ENCODE measurements around the gene ASTN1.

ASTN1 gene

DNA sequence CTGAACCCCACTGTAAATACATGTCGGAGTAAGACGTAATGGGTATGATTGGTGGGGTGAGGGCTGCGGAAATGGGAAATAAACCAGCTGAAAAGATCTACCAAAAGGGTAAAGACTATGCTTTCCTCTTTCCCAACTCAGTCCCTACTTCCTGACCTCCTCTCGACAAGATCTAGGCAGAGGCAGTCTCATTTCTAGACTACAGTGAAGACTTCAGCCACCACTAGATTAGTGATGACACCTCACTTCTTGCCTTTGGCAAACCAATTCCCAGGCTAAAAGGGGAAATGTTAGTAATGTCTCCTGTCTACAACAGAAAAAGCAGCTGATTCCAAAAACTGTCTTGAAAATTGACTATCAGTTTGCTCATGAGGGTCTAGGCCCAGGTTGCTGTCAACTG lies 219.9 kb downstream of the ASTN1 start:
- no peak overlapping the region for H3K4me3 Mint-ChIP-seq
- intact Hi-C loops (cut with micrococcal nuclease): no loop called here
- H3K9me3 Mint-ChIP-seq: peaks cover 12% of the 10 kb centered on the region
- H3K27me3 Mint-ChIP-seq: no peaks in the 10 kb centered on the region
- no peaks in the 10 kb centered on the region for H3K4me1 Mint-ChIP-seq (ENCODE audit: low read depth)
- no peaks in the 10 kb centered on the region for H3K36me3 Mint-ChIP-seq (ENCODE audit: low read depth)
- H3K27ac Mint-ChIP-seq: no peak overlapping the region

DNA sequence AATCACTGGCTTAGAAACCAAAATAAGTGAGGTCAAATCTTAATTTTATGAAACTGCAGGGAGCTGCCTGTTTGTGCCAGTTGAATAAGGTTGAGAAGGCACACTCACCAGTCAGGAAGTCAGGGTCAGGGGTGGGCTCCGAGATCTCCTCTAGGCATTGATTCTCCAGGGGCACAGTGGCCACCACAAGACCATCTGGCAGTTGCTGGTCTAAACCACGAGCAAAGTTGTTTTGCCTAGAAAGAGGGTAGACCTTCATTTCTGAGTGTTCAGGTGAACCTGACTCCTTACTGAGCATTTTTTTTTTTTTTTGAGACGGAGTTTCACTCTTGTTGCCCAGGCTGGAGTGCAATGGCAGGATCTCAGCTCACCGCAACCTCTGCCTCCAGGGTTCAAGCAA lies 220.7 kb downstream of the ASTN1 start:
- Mint-ChIP-seq H3K27ac (no peak overlapping the region), H3K36me3 (ENCODE audit: low read depth) (no peaks in the 10 kb centered on the region), H3K4me1 (ENCODE audit: low read depth) (no peaks in the 10 kb centered on the region), H3K9me3 (peaks cover 17% of the 10 kb centered on the region), H3K4me3 (no peak overlapping the region), H3K27me3 (no peaks in the 10 kb centered on the region)
- intact Hi-C loops (cut with micrococcal nuclease): no loop called here

GRCh38 chr1:176942346-176942745 lies 222.2 kb downstream of the ASTN1 start:
- Mint-ChIP-seq H3K4me3 (no peak overlapping the region), H3K27ac (no peak overlapping the region), H3K36me3 (ENCODE audit: low read depth) (no peaks in the 10 kb centered on the region), H3K9me3 (peaks cover 17% of the 10 kb centered on the region), H3K4me1 (ENCODE audit: low read depth) (no peaks in the 10 kb centered on the region), H3K27me3 (no peaks in the 10 kb centered on the region)
- intact Hi-C loops (cut with micrococcal nuclease): no loop called here

- H3K4me1 Mint-ChIP-seq (ENCODE audit: low read depth): no peaks in the 10 kb centered on the region
- H3K36me3 Mint-ChIP-seq (ENCODE audit: low read depth): no peaks in the 10 kb centered on the region
- no peak overlapping the region for H3K27ac Mint-ChIP-seq
- peaks cover 17% of the 10 kb centered on the region for H3K9me3 Mint-ChIP-seq
- no peak overlapping the region for H3K4me3 Mint-ChIP-seq
- no peaks in the 10 kb centered on the region for H3K27me3 Mint-ChIP-seq
- intact Hi-C loops (cut with micrococcal nuclease): no loop called here
Measured at GRCh38 chr1:176939993-176940392, 224.5 kb downstream of the ASTN1 start.

DNA sequence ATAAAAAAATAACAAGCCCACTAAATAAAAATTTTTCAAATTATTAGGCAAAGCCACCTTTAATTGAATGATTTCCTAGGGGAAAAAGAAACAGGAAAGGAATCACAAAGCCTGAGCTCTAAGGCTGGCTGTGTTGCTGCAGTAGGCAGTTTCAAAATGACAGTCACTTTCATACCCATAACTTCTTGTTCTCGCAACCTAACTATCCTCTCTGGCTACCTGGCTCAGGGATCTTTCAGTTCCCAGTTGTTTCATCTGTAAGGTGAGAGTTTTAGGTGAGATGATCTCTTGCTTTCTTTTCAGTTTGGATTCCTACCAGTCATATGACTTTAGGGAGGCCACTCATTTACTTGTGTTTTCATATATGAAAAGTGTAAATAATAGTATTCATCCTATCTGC lies 226.1 kb downstream of the ASTN1 start:
- Mint-ChIP-seq H3K9me3 (peaks cover 17% of the 10 kb centered on the region), H3K36me3 (ENCODE audit: low read depth) (no peaks in the 10 kb centered on the region), H3K4me3 (no peak overlapping the region), H3K27me3 (no peaks in the 10 kb centered on the region), H3K27ac (no peak overlapping the region), H3K4me1 (ENCODE audit: low read depth) (no peaks in the 10 kb centered on the region)
- intact Hi-C loops (cut with micrococcal nuclease): no loop called here

DNA sequence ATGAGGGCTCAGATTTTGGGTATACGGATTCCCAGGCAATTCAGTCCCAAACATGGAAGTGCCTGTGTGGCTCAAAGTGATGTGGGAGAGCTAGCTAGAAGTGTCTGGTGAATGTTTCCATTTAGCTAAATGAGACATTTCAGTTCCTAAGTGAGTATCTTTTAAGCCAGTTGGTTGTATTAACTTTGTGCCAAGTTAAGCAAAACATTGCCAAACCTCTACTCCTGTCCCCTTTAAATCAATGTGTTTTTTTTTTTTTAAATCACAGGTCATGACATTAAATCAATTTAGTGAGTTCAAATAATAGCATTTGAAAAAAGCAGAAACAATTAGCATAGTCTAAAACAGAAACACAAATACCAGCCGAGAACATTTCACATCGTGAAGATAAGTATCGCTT lies 230.1 kb downstream of the ASTN1 start:
- Mint-ChIP-seq H3K36me3 (ENCODE audit: low read depth) (no peaks in the 10 kb centered on the region), H3K4me1 (ENCODE audit: low read depth) (no peaks in the 10 kb centered on the region), H3K27ac (no peak overlapping the region), H3K27me3 (no peaks in the 10 kb centered on the region), H3K9me3 (peaks cover 2% of the 10 kb centered on the region), H3K4me3 (no peak overlapping the region)
- intact Hi-C loops (cut with micrococcal nuclease): no loop called here

DNA sequence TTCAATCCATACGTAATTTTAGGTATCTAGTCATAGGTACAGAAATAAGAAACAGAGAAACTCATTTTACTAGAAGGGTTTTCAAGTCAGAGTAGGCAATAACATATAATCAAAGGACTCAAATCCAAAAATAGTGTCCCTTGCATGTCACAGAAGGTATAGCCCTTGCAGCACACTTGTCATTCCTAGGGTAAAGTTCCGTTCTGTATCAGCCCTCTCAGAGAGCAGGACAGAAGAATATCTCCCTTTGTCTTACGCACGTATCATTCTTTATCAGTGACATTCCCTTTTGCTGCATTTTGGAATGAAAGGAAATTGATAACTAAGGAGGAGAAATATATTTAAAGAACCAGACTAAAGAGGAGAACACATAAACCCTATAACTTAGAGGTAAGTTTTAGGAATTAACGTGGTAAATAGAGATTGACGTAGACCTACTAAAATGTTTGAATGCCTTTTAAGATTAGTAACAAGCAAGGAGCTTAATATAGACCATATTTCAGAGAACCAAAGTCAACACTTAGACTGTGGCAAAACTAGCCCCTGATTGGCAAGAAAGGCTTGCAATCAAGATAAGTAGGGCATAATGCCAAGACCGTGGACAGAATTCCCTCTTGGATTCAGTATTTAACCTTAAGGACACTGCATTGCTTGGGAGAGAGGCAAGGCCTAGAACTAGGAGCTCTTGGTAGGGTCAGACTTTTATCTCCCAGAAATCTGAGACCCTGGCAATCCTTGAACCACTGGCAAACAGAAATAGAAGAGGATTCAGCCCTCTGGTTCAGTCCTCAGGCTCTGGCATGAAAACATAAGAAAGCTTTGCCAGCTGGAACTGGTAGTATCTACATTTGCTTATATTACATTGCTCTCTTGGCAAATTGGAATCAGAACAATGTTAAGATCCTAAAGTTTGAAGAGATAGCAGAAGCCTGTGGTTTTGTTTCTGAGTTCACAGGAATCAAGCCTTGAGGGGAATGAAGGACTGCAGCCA lies 232.1 kb downstream of the ASTN1 start:
- H3K27ac Mint-ChIP-seq: no peak overlapping the region
- no peaks in the 10 kb centered on the region for H3K4me1 Mint-ChIP-seq (ENCODE audit: low read depth)
- no peaks in the 10 kb centered on the region for H3K9me3 Mint-ChIP-seq
- H3K36me3 Mint-ChIP-seq (ENCODE audit: low read depth): no peaks in the 10 kb centered on the region
- intact Hi-C loops (cut with micrococcal nuclease): no loop called here
- no peaks in the 10 kb centered on the region for H3K27me3 Mint-ChIP-seq
- H3K4me3 Mint-ChIP-seq: no peak overlapping the region

DNA sequence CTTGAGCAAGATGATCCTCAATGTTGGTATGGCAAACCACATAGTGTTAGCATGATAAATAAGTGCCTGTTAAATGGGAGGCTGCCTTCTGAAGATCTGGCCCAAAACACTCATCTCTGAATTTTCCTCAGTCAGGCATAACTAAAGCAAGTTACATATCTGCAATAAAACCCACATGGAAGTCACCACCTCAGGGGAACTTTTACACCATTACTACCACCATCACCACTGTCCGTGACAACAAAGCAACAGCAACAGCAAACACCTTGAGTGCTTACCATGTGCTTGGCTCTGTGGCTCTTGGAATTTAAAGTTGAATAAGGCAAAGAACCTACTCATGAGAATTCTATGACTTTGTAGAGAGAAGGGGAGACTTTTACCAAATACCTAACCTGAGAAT lies 233.0 kb downstream of the ASTN1 start:
- no peaks in the 10 kb centered on the region for H3K27me3 Mint-ChIP-seq
- H3K27ac Mint-ChIP-seq: no peak overlapping the region
- intact Hi-C loops (cut with micrococcal nuclease): no loop called here
- no peaks in the 10 kb centered on the region for H3K9me3 Mint-ChIP-seq
- no peak overlapping the region for H3K4me3 Mint-ChIP-seq
- no peaks in the 10 kb centered on the region for H3K36me3 Mint-ChIP-seq (ENCODE audit: low read depth)
- no peaks in the 10 kb centered on the region for H3K4me1 Mint-ChIP-seq (ENCODE audit: low read depth)

DNA sequence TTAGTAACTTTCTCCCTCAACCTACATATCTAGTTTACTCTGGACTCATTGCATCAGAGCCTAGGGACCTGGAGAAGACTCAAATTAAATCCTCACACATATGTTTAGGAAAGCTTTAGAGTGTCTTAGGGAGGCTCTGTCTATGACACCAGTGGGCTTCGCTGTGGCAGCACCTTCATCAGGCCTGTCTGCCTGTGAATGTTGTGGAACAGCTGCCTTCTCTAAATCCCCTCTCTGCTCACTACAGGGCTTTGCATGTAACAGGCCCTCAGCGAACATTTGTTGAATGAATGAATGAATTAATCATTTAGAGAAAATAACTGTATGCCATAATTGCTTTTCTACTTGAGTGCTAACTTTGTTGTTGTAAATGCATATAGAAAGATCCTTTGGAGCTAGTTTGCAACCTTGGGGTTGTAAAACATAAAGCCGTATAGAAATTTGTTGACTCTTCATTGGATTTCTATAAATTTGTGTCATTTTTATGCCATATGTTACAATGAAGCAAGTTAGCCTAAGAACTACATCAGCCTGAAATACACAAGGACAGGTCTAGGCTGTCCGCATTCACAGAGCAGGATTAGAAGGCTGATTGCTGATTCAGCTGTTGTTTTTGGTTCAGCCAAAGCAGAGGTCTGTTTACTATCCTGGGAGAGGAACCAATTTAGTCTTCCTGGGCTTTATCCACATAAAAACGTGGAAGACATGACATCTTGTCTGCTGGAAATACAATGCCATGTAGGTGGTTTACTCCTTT lies 238.0 kb downstream of the ASTN1 start:
- H3K4me3 Mint-ChIP-seq: no peak overlapping the region
- H3K4me1 Mint-ChIP-seq (ENCODE audit: low read depth): no peaks in the 10 kb centered on the region
- intact Hi-C loops (cut with micrococcal nuclease): no loop called here
- H3K9me3 Mint-ChIP-seq: no peaks in the 10 kb centered on the region
- no peak overlapping the region for H3K27ac Mint-ChIP-seq
- H3K27me3 Mint-ChIP-seq: no peaks in the 10 kb centered on the region
- no peaks in the 10 kb centered on the region for H3K36me3 Mint-ChIP-seq (ENCODE audit: low read depth)

- H3K36me3 Mint-ChIP-seq (ENCODE audit: low read depth): no peaks in the 10 kb centered on the region
- H3K27me3 Mint-ChIP-seq: no peaks in the 10 kb centered on the region
- intact Hi-C loops (cut with micrococcal nuclease): no loop called here
- H3K4me1 Mint-ChIP-seq (ENCODE audit: low read depth): no peaks in the 10 kb centered on the region
- no peak overlapping the region for H3K27ac Mint-ChIP-seq
- no peak overlapping the region for H3K4me3 Mint-ChIP-seq
- no peaks in the 10 kb centered on the region for H3K9me3 Mint-ChIP-seq
Measured at GRCh38 chr1:176925223-176925622, 239.3 kb downstream of the ASTN1 start.

GRCh38 chr1:176923283-176923682 lies 241.2 kb downstream of the ASTN1 start:
- no peaks in the 10 kb centered on the region for H3K27me3 Mint-ChIP-seq
- no peaks in the 10 kb centered on the region for H3K36me3 Mint-ChIP-seq (ENCODE audit: low read depth)
- no peak overlapping the region for H3K27ac Mint-ChIP-seq
- H3K9me3 Mint-ChIP-seq: no peaks in the 10 kb centered on the region
- no peak overlapping the region for H3K4me3 Mint-ChIP-seq
- H3K4me1 Mint-ChIP-seq (ENCODE audit: low read depth): no peaks in the 10 kb centered on the region
- intact Hi-C loops (cut with micrococcal nuclease): no loop called here

DNA sequence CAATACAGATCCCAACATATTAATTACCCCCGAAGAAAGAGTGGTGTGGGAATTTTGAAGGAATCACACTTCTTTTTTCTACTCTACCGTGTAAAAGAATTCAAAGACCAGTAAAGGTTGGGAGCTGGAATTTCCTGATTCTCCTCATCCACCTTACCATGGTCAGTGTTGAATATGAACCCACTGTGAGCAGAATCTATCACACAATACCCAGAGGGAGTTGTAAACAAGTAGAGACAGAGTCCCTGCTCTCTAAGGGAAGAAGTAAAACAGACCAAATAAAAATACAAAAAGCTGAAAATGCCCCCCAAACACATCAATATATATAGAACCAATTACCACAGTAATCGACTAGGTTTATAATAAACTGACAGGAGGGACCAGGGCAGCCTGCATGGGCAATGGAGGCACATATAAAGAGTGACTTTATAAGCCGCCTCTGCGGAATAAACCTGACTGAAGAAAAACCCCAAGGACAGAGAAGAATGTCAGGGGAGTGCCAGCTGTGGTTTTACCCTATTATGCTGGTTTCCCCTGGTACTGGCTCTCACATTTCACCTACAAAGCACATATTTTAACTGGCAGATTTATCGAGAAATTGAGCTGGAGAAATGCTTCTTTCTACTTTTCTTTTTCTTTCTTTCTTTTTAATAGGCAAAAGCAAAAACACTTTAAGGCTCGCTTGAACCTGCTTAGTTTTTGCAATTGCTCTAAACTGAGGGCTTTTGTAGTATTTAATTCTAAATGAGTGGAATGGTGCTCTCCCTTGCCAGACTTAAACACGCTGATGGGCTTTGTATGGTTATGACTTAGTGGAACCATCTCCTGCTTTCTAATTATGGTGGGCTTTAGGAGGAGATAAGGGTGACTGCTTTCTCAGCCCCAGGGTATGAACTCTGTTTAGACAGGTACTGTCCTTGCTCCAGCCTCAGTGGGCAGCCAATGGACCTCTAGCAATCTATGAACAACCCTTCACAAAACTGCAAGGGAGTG lies 244.8 kb downstream of the ASTN1 start:
- H3K4me3 Mint-ChIP-seq: no peak overlapping the region
- no peaks in the 10 kb centered on the region for H3K9me3 Mint-ChIP-seq
- H3K27me3 Mint-ChIP-seq: no peaks in the 10 kb centered on the region
- intact Hi-C loops (cut with micrococcal nuclease): no loop called here
- no peaks in the 10 kb centered on the region for H3K36me3 Mint-ChIP-seq (ENCODE audit: low read depth)
- H3K4me1 Mint-ChIP-seq (ENCODE audit: low read depth): no peaks in the 10 kb centered on the region
- no peak overlapping the region for H3K27ac Mint-ChIP-seq

DNA sequence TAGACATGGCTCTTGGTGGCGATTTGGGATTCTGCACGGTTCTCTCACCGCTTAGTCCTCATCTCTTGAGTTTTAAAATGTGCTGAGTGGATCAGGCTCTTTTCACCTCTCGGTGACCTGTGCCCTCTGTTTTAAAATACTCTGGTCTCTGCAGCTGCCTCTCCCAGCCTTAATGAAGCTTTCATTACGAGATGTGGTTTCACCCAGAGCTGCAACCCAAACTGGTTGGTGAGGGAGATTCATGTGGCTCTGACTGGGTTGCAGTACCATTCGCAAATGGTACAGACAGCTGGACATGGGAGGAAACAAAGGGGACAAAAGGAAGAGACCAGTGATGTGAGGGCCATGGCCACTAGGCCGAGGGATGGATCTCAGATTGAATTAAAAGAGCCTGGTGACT lies 258.9 kb downstream of the ASTN1 start:
- intact Hi-C loops (cut with micrococcal nuclease): no loop called here
- no peak overlapping the region for H3K4me3 Mint-ChIP-seq
- no peaks in the 10 kb centered on the region for H3K36me3 Mint-ChIP-seq (ENCODE audit: low read depth)
- no peak overlapping the region for H3K27ac Mint-ChIP-seq
- H3K4me1 Mint-ChIP-seq (ENCODE audit: low read depth): no peaks in the 10 kb centered on the region
- peaks cover 5% of the 10 kb centered on the region for H3K27me3 Mint-ChIP-seq
- no peaks in the 10 kb centered on the region for H3K9me3 Mint-ChIP-seq
